ENCODE data around the gene CYP26C1.

CYP26C1 gene

DNA sequence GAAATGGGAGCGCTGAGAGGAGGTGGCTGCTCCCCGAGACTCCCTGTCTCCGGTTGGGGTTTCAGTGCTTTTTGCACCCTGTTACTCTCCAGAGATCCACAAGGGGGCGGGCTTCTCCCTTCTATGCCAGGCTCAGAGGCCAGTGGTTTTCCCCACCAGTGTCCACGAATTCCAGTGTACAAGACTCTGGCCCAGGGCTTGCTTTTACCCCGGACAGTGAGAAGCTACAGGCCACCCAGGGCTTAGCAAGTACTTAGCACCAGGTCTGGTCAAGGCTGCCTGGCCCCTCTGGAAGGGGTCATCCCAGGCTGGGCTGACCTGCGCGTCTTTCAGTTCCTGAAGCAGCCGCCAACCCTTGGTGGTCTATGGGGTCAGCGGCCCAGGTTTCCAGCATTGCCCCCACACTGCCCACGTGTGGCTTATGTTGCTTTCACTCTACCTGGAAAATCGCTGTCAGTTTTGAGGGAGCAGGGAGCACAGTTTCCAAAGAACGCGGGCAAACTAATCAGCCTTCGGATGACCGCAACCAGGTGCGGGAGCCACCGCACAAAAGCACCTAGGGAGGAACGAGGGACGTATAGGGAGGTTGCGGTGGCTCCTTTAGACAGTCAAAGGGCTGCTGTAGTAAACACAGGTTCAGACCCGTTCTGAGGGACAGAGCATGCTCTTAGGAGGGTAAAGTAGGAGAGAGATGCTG, 19.9 kb downstream of the CYP26C1 start:
- no peak for FAIRE-seq
- TF ChIP-seq, protein P1, sequence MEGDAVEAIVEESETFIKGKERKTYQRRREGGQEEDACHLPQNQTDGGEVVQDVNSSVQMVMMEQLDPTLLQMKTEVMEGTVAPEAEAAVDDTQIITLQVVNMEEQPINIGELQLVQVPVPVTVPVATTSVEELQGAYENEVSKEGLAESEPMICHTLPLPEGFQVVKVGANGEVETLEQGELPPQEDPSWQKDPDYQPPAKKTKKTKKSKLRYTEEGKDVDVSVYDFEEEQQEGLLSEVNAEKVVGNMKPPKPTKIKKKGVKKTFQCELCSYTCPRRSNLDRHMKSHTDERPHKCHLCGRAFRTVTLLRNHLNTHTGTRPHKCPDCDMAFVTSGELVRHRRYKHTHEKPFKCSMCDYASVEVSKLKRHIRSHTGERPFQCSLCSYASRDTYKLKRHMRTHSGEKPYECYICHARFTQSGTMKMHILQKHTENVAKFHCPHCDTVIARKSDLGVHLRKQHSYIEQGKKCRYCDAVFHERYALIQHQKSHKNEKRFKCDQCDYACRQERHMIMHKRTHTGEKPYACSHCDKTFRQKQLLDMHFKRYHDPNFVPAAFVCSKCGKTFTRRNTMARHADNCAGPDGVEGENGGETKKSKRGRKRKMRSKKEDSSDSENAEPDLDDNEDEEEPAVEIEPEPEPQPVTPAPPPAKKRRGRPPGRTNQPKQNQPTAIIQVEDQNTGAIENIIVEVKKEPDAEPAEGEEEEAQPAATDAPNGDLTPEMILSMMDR (IDR thresholded peaks at IDR 0.05; ENCODE audit: insufficient read depth, missing control alignments) = peak; percentile 75
- DNase-seq (ENCODE audit: insufficient read length, low spot score) = peak; percentile 87

DNA sequence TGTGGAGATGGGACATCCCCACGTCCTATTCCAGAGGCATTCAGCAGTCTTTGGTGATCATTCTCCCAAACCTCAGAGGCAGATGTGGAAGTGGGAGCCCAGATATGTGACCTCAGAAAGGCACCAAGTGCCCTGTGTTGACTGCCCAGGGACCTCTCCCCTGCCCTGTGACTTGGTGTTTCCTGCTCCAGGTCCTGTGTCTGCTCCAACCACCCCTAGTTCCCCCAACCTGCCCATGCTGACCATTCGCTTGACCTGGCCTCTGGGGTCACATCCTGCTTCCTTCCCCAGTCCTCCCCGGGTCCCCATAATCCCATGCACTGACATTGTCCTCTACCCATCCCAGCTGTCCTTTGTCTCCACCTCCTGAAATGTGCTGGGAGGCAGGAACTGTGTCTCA, 20.7 kb downstream of the CYP26C1 start:
- FAIRE-seq (no peak), DNase-seq (ENCODE audit: insufficient read length, low spot score) (no peak)
- TF ChIP-seq, protein P1 (IDR thresholded peaks at IDR 0.05; ENCODE audit: insufficient read depth, missing control alignments) = no peak

DNA sequence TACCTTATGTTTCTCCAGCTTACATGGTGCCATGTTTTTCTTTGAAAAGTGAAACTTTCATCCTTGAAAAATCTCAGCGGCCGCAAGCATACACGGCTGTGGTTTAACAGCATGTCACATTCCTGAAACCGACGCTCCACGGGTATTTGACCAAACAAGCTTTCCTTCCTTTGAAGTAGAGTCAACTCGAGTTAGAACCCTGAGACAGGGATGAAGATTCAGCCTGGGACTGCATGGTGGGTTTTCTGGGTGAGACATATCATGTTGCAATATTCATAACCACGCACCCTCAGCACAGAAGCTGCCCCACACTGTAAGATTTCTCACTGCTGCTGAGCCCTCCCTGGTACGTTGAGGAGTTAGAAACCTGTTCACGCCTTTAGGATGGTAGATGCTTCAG, 21.2 kb downstream of the CYP26C1 start:
- FAIRE-seq (no peak), DNase-seq (ENCODE audit: insufficient read length, low spot score) (no peak)
- TF ChIP-seq, protein P1 (IDR thresholded peaks at IDR 0.05; ENCODE audit: insufficient read depth, missing control alignments) = no peak

DNA sequence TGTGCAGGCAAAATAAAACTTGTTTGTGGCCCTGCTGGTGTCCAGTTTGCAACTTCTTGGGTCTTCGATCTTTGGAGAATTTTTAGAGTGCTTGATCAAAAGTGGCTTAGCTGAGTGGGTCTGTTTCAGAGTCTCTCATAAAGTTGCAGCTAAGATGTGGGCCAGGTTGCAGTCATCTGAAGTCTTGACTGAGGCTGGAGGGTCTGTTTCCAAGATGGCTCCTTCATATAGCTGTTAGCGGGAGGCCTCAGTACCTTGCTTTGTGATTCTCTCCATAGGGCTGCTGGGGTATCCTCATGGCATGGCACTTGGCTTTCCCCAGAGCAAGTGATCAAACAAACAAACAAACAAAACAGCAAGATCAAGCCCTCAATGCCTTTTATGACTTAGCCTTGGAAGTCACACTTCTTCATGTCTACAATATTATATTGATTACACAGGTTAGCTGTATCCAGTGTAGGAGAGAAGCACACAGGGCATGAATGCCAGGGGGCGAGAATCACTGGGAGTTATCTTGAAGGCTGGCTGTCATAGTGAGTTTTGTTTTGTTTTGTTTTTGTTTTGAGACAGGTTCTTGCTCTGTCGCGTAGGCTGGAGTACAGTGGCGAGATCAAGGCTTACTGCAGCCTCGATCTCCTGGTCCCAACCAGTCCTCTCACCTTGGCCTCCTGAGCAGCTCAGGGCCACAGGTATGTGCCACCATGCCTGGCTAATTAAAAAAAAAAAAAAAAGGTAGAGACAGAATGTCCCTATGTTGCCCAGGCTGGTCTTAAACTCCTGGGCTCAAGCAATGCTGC, 23.3 kb downstream of the CYP26C1 start:
- FAIRE-seq (no peak), DNase-seq (ENCODE audit: insufficient read length, low spot score) (no peak)
- TF ChIP-seq, protein P1 (IDR thresholded peaks at IDR 0.05; ENCODE audit: insufficient read depth, missing control alignments) = no peak

DNA sequence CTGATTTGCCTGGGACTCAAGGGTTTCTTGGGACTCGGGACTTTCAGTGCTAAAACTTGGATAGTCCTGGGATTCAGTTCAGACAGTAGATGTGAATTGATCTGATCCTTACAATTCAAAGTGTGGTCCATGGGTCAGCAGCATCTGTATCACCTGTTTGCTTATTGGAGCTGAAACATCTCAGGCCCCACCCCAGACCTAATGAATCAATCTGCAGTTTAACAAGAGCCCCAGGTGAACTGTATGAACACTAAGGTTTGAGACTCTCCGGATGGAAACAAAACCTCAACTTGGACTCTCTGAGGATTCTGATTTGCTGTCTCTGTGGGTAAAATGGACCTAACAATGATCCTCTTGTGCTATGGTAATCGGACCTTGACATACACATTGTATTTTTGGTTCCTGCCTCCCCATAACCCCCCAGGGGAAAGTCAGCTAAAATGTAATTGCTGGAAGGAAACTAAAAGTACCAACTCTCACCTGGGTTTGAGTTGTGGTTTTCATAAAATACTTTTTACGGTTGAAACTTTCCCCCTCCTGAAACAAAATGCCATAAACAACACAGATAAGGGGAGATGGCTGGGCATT, 24.8 kb downstream of the CYP26C1 start:
- TF ChIP-seq, protein P1 (IDR thresholded peaks at IDR 0.05; ENCODE audit: insufficient read depth, missing control alignments) = no peak
- FAIRE-seq = no peak
- DNase-seq (ENCODE audit: insufficient read length, low spot score) = no peak

DNA sequence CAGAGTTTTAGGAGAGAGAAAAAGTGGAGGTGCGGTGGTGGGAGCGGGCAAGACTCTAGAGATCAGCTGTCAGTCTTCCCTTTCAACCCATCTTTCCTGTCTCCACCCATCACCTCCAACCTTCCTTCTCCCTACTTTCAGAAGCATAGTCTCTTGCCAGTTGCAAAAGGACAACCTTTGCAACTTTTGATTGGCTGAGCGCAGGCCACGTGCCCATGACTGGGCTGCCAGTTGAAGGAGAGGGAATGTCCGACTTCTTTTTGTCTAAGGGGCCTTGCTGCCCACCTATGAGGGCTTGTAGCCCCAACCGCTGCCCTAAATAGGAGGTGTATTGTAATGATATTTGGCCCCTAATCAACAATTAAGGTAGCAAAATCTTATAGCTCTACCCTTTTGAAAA, 25.7 kb downstream of the CYP26C1 start:
- DNase-seq (ENCODE audit: insufficient read length, low spot score) = no peak
- TF ChIP-seq, protein P1 (IDR thresholded peaks at IDR 0.05; ENCODE audit: insufficient read depth, missing control alignments) = no peak
- FAIRE-seq = no peak

Data from D721Med (cell line).